Astrocyte (in vitro differentiated cells and primary cell): Measurements from ENCODE around the gene SPATA31C1. TPM values are rescaled to one million over a fixed set of nuclear protein-coding genes. Genes with fewer than 3 reads are reported as not detected.
"Not testable (repeated sequence)": the region's sequence is repeated elsewhere in the genome, so short reads cannot be mapped to it uniquely, and the experiment has no call there.

Experiments used
- DNase-seq: peaks from one replicate; pipeline ENCODE4 v3.0.0-alpha.2; 2010; ENCODE audit warnings: low read depth
- FAIRE-seq: peaks from 2 replicates; lab custom pipeline; 2011; peaks lifted over from hg19 to GRCh38; lab: Jason Lieb, UNC
- H2AFZ ChIP-seq: 2 replicates; pipeline ENCODE4 v1.6.0; 2012; ENCODE audit warnings: low read depth, low read length, inconsistent platforms
- H3K27ac ChIP-seq: 2 replicates; pipeline ENCODE4 v1.5.1; 2011; ENCODE audit warnings: low read depth, low read length, inconsistent platforms
- H3K27me3 ChIP-seq: 2 replicates; pipeline ENCODE4 v1.6.0; 2011; ENCODE audit warnings: low read length, inconsistent platforms; ENCODE audit not compliant: insufficient read depth
- H3K36me3 ChIP-seq: 2 replicates; pipeline ENCODE4 v1.5.1; 2011; ENCODE audit warnings: low read length, inconsistent platforms; ENCODE audit not compliant: insufficient read depth
- H3K4me1 ChIP-seq: 2 replicates; pipeline ENCODE4 v1.5.1; 2011; ENCODE audit warnings: low read length, inconsistent platforms; ENCODE audit not compliant: insufficient read depth
- H3K4me2 ChIP-seq: 2 replicates; pipeline ENCODE4 v1.6.0; 2012; ENCODE audit warnings: low read length, inconsistent platforms
- H3K4me3 ChIP-seq: 2 replicates; pipeline ENCODE4 v1.5.1; 2011; ENCODE audit warnings: low read depth, mild to moderate bottlenecking, low read length, inconsistent platforms; ENCODE audit not compliant: insufficient read depth
- H3K79me2 ChIP-seq: 2 replicates; pipeline ENCODE4 v1.6.0; 2012; ENCODE audit warnings: mild to moderate bottlenecking, low read length, inconsistent platforms; ENCODE audit not compliant: insufficient read depth
- H3K9ac ChIP-seq: 2 replicates; pipeline ENCODE4 v1.6.0; 2012; ENCODE audit warnings: mild to moderate bottlenecking, low read length, inconsistent platforms
- H3K9me3 ChIP-seq: 2 replicates; pipeline ENCODE4 v1.5.1; 2012; ENCODE audit warnings: low read depth, mild to moderate bottlenecking, low read length, inconsistent platforms; ENCODE audit not compliant: insufficient read depth
- H4K20me1 ChIP-seq: 2 replicates; pipeline ENCODE4 v1.6.0; 2012; ENCODE audit warnings: low read length, inconsistent platforms; ENCODE audit not compliant: insufficient read depth
- H3K27ac Mint-ChIP-seq: one replicate; pipeline ENCODE4 v1.8.0; 2021; ENCODE audit warnings: mild to moderate bottlenecking, mixed read lengths; ENCODE audit not compliant: unreplicated experiment
- H3K27me3 Mint-ChIP-seq: one replicate; pipeline ENCODE4 v1.8.0; 2021; ENCODE audit warnings: low read depth, mixed read lengths; ENCODE audit not compliant: unreplicated experiment
- H3K36me3 Mint-ChIP-seq: one replicate; pipeline ENCODE4 v1.8.0; 2021; ENCODE audit warnings: low read depth, mixed read lengths; ENCODE audit not compliant: unreplicated experiment
- H3K4me1 Mint-ChIP-seq: one replicate; pipeline ENCODE4 v1.8.0; 2021; ENCODE audit warnings: low read depth, mixed read lengths; ENCODE audit not compliant: unreplicated experiment
- H3K4me3 Mint-ChIP-seq: one replicate; pipeline ENCODE4 v1.8.0; 2021; ENCODE audit warnings: mild to moderate bottlenecking, moderate library complexity, mixed read lengths; ENCODE audit not compliant: unreplicated experiment
- H3K9me3 Mint-ChIP-seq: one replicate; pipeline ENCODE4 v1.8.0; 2021; ENCODE audit warnings: mild to moderate bottlenecking, mixed read lengths; ENCODE audit not compliant: unreplicated experiment
- CTCF ChIP-seq: IDR thresholded peaks from 2 replicates; pipeline ENCODE4 v1.5.1; 2011; ENCODE audit warnings: low read depth, mild to moderate bottlenecking, inconsistent platforms, low read length, moderate library complexity; ENCODE audit not compliant: insufficient read depth
- EZH2 ChIP-seq: IDR thresholded peaks from 2 replicates; pipeline ENCODE4 v1.6.1; 2012; ENCODE audit warnings: mild to moderate bottlenecking, low read length, inconsistent platforms; ENCODE audit not compliant: insufficient read depth
- total RNA-seq: library from RNA; stranded (reverse); gene quantifications from 2 replicates; pipeline ENCODE4 v1.2.1, GENCODE V29; 2021

The SPATA31C1 gene
- total RNA-seq, 1 donor from 2014 or later: not detected

- no peaks in the 10 kb centered on the region for H3K36me3 ChIP-seq
Measured at GRCh38 chr9:87909310-87910041, 8.3 kb upstream of the SPATA31C1 start.

GRCh38 chr9:87910821-87911220 lies 6.9 kb upstream of the SPATA31C1 start:
- H3K36me3 ChIP-seq: no peaks in the 10 kb centered on the region
- no peaks in the 10 kb centered on the region for H3K36me3 Mint-ChIP-seq
- TF ChIP-seq EZH2 (no peak), CTCF (no peak)
- no peak overlapping the region for H3K4me3 Mint-ChIP-seq
- no peaks in the 10 kb centered on the region for H3K4me1 ChIP-seq
- H3K79me2 ChIP-seq: no peaks in the 10 kb centered on the region
- no peaks in the 10 kb centered on the region for H3K9me3 ChIP-seq
- no peak overlapping the region for H3K9ac ChIP-seq
- H3K4me3 ChIP-seq: no peak overlapping the region
- DNase-seq (no peak), FAIRE-seq (no peak)
- H4K20me1 ChIP-seq: no peaks in the 10 kb centered on the region
- no peaks in the 10 kb centered on the region for H3K4me1 Mint-ChIP-seq
- H3K27ac ChIP-seq: no peak overlapping the region
- H3K9me3 Mint-ChIP-seq: no peaks in the 10 kb centered on the region
- no peak overlapping the region for H3K4me2 ChIP-seq
- no peak overlapping the region for H2AFZ ChIP-seq
- H3K27me3 Mint-ChIP-seq: no peaks in the 10 kb centered on the region
- no peaks in the 10 kb centered on the region for H3K27me3 ChIP-seq
- no peak overlapping the region for H3K27ac Mint-ChIP-seq

More at GRCh38 chr9:87909310-87910041, 8.3 kb upstream of the SPATA31C1 start:
- Mint-ChIP-seq H3K36me3 (no peaks in the 10 kb centered on the region), H3K27ac (no peak overlapping the region), H3K9me3 (peaks cover 6% of the 10 kb centered on the region), H3K27me3 (peaks cover 3% of the 10 kb centered on the region), H3K4me1 (no peaks in the 10 kb centered on the region), H3K4me3 (no peak overlapping the region)
- TF ChIP-seq CTCF (no peak), EZH2 (no peak)
- Histone ChIP-seq H3K4me1 (no peaks in the 10 kb centered on the region), H3K27me3 (no peaks in the 10 kb centered on the region), H3K4me3 (no peak overlapping the region), H3K9me3 (no peaks in the 10 kb centered on the region), H3K27ac (no peak overlapping the region), H3K79me2 (no peaks in the 10 kb centered on the region), H2AFZ (no peak overlapping the region), H4K20me1 (no peaks in the 10 kb centered on the region), H3K9ac (no peak overlapping the region), H3K4me2 (no peak overlapping the region)
- no peak for DNase-seq
- FAIRE-seq: no peak

GRCh38 chr9:87919013-87919412 lies 1.3 kb downstream of the SPATA31C1 start:
- not testable (repeated sequence) for H4K20me1 ChIP-seq, H3K27me3 ChIP-seq, H3K27ac ChIP-seq, H3K36me3 Mint-ChIP-seq, H3K79me2 ChIP-seq, H3K27ac Mint-ChIP-seq, H3K27me3 Mint-ChIP-seq, H2AFZ ChIP-seq, FAIRE-seq, H3K4me1 ChIP-seq, H3K9me3 ChIP-seq, H3K4me1 Mint-ChIP-seq, H3K4me3 Mint-ChIP-seq, H3K9me3 Mint-ChIP-seq, H3K4me3 ChIP-seq, DNase-seq, H3K9ac ChIP-seq, H3K4me2 ChIP-seq, H3K36me3 ChIP-seq

GRCh38 chr9:87921561-87921960 lies 3.8 kb downstream of the SPATA31C1 start:
- H3K9me3 Mint-ChIP-seq, H3K4me3 Mint-ChIP-seq, H3K27ac Mint-ChIP-seq, H3K27ac ChIP-seq, FAIRE-seq, H3K27me3 ChIP-seq, H3K4me1 ChIP-seq, H3K79me2 ChIP-seq, H4K20me1 ChIP-seq, H3K4me3 ChIP-seq, H3K36me3 Mint-ChIP-seq, H3K4me1 Mint-ChIP-seq, H3K36me3 ChIP-seq, H3K27me3 Mint-ChIP-seq, H2AFZ ChIP-seq, H3K4me2 ChIP-seq, H3K9ac ChIP-seq, H3K9me3 ChIP-seq: not testable (repeated sequence)
- DNase-seq: peak; percentile 18

- not testable (repeated sequence) for H3K79me2 ChIP-seq, H3K4me3 Mint-ChIP-seq, H4K20me1 ChIP-seq, H2AFZ ChIP-seq, H3K36me3 ChIP-seq, H3K4me1 Mint-ChIP-seq, H3K36me3 Mint-ChIP-seq, H3K27ac ChIP-seq, H3K9ac ChIP-seq, H3K4me3 ChIP-seq, H3K27me3 Mint-ChIP-seq, H3K4me2 ChIP-seq, H3K9me3 ChIP-seq, H3K9me3 Mint-ChIP-seq, H3K27me3 ChIP-seq, DNase-seq, FAIRE-seq, H3K4me1 ChIP-seq, H3K27ac Mint-ChIP-seq
Measured at GRCh38 chr9:87923012-87923411, 5.2 kb downstream of the SPATA31C1 start.
